Measurements from ENCODE around the gene ALOX5AP.

- TF ChIP-seq EP300 (IDR thresholded peaks at IDR 0.05) = no peak
- no peak for TF ChIP-seq CTCF (IDR thresholded peaks at IDR 0.05)
- TF ChIP-seq POLR2AphosphoS5 (IDR thresholded peaks at IDR 0.05) = no peak
These were observed 61.6 kb downstream of the ALOX5AP start for GRCh38 chr13:30796631-30797601.
